Measurements from ENCODE around the gene TMEM167A.

The TMEM167A gene

DNA sequence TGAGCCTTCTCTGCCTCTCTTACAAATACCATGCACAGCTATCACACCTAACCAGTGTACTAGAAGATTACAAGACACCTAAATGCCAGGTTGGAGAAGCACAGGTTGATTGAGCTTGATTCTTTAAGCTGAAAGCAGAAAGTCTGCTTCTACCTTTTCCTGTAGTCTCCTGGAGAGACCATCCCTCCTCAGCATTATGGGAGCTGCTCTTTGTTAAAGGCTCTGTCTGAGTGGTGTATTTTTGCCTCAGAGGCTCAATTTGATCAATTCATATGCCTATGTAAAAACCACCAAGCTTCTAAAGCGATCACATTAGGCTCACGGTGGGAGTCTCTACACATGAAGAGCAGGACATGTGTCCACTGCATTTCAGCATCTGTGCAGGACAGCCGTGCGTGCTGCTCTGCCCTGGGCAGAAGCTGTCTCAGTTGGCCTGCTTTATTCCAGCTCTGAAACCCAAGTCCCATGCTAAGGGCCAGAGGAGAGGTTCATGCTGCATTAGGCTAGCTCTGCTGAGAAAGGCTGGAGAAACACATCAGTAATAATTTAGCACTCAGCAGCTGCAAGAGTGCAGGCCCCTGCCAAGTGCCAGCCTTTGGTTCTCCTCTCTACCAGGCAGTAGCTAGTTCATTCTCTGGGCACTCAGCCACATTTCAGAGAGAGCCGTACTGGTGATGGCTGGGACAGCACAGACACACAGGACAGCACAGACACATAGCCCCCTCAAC lies 41.7 kb downstream of the TMEM167A start:
- DNase-seq (ENCODE audit: low read depth in 4 of 4, low spot score in 1 of 4): no peak

DNA sequence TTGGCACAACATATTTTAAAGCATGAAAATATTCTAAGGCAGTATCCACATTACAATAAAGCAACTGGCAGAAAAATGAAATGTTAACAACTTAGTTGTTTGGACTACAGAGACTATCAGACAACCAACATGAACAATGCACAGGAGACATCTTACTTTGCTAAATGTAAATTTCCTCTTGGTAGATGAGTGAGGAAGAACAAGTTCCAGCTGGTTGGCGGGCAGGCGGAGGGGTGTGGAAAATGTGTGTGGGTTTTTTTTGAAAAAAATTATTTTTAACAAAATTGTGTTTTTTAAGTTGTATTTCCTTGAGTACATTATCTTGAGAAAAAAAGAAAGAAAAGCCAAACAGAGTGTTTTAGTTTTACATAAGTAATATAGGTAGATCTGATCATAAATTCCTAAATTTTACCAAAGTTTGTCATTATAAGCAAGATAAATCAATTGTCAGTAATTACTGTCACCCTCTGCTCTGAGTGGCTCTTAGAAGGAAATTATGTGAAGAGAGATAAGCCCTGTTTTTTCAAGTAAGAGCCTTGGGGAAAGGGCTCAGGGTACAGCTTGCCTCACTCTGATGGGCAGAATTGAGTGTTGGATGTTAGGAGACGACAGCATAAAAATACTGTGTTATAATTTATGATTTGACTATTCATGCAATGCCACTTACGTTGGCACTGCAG lies 42.5 kb downstream of the TMEM167A start:
- no peak for DNase-seq (ENCODE audit: low read depth in 4 of 4, low spot score in 1 of 4)

DNA sequence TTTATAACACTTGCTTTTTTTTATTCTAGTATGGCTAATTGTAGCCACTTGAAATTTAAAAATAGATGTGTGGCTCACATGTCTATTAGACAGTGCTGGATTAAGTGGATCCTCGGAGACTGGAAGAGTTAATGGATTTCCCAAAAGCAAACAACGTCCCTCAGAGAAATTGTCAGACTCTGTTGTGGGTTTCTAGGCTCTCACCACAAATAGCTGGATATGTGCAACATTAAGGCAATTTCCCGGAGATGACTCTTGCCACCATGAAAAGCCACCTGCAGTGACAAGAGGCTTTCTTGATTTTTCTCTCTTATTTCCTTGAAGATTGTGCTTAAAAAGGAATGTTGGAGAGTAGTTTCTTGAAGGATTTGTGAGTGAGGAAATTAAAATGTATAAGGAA lies 43.2 kb downstream of the TMEM167A start:
- no peak for DNase-seq (ENCODE audit: low read depth in 4 of 4, low spot score in 1 of 4)

DNA sequence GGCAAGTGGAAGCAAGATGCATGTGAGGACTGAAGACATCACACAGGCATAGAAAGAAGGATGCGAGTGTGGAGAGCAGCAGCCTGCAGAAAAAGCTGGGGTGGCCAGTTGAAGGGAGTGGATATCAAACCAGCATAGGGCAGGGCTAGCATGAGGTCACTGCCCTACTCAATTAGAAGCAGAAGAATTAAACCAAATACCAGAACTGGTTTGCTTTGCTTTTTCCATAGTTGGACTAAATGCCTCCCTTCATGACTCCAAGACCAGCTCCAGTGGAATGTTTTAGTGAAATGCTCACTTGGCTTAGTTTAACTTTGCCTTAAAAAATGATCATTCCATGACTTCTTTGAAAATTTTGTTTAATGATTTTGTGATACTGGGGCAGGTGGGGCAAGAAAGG lies 45.8 kb downstream of the TMEM167A start:
- no peak for DNase-seq (ENCODE audit: low read depth in 4 of 4, low spot score in 1 of 4)

DNA sequence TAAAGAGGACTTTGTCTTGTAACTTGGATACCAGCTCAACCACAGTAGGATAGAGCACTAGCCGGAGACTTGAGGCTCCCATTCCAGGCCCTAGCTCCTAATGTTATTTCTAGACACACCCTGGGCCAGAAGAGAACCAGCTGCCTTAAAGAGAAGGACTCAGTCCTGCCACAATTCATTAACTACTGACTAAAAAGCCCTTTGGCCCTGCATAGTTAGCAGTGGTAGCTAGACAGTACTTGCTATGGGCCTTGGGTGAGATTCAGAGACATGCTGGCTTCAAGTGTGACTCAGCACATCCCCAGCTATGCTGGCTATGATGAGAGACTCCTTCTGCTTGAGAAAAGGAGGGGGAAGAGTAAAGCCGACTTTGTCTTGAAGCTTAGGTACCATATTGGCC lies 47.3 kb downstream of the TMEM167A start:
- DNase-seq (ENCODE audit: low read depth in 4 of 4, low spot score in 1 of 4): no peak

DNA sequence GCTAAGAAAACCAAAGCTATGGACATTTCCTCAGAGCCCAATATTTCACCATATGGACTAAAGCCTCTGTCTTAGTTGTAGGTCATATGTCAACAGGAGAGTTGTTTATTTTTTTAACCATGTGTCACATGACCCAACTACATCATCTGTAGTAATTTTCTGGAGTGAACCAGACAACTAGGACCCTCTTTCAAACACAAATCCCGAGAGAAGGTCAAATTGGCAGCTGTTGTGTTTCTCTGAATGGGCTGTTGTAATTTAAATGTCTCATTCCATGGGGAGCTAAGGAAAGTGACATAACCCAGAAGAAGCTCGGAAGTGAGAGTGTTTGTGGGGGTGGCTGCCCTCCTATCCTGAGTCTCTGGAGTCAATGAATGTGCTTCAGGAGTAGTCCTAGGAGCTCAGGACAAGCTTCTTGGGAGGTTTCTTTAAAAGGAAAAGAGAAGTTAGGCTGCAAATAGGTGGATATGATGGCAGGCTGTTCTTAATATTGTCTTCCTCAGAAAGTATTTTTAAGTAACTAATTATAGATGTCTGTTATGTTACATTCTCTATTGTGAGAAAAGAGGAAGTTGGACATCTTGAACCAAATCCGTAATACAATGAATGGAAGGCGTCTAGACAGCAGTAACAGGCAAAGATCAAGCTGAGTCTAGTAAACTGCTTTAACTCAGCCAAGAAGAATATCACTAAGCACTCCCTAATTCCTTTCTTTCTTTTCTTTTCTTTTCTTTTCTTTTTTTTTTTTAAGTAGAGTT lies 50.1 kb downstream of the TMEM167A start:
- no peak for DNase-seq (ENCODE audit: low read depth in 4 of 4, low spot score in 1 of 4)

DNA sequence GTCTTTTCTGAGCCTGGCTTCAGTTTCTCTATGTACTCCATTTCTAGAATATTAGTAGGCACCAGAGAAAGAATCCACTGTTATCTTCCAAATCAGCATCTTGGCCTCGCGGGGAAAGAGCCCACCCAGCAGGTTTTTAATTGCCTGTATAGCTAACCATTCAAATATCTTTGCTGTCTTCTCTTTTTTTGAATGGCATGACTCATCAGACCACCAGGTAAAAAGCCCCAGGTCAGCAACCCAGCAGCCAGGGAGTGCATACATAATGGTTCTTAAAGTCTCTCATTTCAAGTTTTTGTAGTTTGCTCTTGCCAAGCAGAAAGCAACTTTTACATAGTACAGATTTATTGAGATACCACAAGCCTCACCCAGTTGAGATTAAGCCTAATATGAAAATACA lies 50.7 kb downstream of the TMEM167A start:
- DNase-seq (ENCODE audit: low read depth in 4 of 4, low spot score in 1 of 4): no peak

DNA sequence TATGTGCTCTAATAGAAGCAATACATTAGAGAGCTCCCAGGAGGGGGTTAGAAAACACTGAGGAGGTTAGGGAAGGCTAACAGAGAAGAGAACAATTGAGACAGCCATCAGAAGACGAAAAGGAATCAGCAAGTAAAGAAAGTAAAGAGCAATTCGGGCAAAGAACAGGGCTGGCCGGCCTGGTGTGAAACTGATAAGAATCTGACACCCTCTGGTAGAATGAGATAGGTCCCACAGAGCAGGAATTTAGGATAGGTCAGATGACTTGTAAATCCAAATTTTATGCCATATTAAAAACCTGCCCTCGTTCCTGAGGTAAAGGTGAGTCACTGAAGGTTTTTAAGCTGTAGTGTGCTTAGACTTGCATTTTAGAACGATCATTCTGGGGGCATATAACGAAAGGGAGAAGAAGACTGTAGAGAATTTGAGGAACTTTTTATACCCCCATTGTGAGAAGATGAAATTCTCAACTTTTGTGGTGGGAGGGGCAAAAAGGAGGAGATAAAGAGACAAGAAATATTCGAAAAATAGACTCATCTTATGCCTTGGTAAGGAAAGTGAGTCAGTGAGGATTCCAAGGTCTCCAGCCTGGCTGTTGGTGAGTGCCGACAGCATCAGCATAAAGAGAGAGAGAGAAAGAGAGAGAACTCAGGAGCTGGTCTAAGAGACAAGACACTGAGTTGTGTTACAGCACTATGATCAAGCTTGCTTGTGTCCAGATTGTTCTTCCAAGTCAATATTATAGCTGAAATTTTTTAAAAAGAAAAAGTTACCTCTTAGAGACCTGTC lies 51.3 kb downstream of the TMEM167A start:
- DNase-seq (ENCODE audit: low read depth in 4 of 4, low spot score in 1 of 4): no peak

DNA sequence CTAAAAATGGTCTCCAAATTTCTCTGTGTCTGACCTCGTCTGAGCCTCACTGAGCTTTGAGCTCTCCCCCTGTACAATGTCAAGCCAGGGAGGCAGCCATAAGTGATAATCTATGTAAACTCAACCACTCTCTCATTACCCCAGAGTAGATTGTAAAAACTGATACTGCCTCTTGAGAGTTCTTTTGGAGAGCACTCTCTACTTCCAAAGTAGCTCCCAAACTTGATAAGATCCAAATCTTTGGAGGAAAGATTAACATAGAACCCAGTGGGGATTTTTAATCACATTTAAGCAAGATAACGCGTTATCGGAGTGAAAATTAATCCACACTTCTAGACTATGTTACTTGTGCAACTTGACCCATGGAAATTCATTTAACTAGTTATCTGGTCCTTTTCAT lies 54.9 kb downstream of the TMEM167A start:
- no peak for DNase-seq (ENCODE audit: low read depth in 4 of 4, low spot score in 1 of 4)

DNA sequence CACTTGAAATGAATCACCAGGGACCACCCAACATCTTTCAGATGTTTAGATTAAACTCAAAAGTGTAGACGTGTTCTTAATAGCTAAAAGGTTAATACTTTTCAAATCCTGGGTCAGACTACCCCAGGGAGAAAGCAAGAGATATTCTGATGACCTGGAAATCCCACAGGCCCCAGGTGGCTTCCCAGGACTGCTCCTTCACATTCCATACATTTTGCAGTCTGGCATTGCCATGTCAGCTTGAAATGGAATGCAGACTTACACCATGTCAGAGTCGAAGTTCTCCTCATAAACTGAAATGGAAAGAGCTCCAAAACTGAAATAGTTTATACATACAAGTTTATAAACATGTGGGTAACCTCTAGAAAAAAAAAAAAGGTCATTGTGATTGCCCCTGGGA lies 61.5 kb downstream of the TMEM167A start:
- DNase-seq (ENCODE audit: low read depth in 4 of 4, low spot score in 1 of 4): no peak

DNA sequence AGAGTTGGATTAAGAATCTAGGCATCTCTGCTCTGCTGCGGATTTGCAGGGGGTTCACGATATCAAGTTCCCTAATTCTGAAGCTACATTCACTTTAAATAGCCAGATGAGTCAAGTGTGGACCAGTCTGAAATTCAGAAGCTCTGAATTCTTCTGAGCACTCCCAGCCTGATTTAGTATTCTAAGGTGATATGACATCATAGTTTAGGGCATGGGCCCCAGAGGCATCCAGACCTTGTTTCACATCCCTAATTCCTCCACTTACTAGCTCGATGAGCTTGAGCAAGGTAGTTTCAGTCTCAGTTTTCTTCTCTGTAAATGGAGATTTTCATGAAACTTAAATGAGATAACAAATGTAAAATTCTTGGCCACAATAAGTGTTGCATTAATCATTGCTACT lies 65.2 kb downstream of the TMEM167A start:
- DNase-seq (ENCODE audit: low read depth in 4 of 4, low spot score in 1 of 4): no peak

DNA sequence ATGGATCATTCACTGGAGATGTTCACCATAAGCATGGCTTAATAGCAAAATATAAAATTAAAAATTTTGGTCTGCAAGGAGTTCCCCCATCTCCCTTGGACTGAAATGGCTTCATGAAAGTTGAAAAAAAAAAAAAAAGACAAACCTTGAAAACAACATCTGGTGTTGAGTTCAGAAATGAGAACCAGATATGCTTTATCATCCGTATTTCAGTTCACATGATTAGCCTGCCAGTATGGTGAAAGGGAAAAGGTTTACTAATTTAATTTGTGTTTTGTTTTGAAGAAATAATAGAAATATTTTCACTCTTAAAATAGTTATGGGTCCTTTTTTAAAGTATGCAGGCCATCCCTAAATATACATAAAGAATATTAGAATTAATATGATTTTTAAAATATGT lies 67.8 kb downstream of the TMEM167A start:
- no peak for DNase-seq (ENCODE audit: low read depth in 4 of 4, low spot score in 1 of 4)

DNA sequence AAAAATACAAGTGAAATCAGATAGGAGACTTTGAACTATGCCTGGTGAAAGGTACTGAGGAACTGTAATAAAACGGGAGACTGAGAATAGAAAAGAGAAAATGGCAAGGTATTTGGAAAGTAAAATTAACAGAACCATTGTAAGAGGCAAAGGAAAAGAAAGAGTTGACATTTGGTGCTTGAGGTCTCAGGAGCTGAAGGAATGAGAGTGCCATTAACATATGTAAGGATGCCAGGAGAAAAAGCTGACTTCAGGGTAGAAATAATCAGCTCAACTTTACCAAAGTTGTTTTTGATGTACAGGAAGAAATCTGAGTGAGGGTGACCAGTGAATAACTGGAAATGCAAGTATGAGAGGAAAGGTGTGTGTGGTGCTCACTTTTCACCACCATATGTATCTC lies 69.4 kb downstream of the TMEM167A start:
- DNase-seq (ENCODE audit: low read depth in 4 of 4, low spot score in 1 of 4): no peak

DNA sequence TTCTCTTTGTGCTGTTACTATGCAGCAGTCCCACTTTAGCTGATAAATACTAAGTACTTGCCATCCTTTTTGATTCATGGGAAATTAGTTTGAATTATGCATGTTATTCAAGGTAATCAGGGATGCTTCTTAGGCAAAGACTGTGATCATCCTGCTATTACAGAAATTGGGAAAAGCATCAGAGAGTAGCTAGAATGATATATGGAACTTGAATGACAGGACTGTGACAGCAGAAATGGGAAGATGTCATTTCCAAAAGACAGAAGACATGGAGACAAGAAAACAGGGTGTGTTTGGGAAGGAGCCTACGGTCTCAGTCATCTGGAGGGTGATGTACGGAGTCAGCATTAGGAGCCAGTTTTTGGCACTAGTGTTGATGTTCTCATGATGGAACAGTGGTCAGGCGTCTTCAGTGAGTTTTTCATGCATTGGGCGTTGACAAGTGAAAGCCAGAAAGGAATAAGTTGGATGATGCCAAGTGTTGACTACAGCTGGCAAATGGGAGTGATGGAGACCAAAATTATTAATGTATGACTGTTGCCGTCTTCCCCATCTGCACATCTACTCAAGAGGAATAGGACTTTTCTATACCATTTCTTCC lies 70.4 kb downstream of the TMEM167A start:
- no peak for DNase-seq (ENCODE audit: low read depth in 4 of 4, low spot score in 1 of 4)

DNA sequence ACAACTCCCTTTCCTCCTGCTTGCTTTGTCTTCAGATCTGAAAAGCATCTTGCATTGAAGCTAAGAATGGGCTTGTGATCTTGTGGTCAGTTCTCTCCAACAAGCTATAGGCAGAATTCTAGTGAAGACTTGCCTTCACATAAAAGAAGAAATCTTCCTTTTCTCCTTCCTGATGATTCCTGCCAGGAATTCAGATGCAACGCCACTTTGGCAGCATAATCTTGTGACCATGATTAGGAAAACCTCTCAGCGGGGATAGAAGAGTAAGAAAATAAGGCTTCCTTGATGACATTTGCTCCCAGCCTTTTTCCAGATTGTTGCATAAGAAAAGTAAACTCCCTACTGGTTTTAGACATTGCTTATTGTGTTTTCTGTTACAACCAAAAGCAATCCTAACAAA lies 73.4 kb downstream of the TMEM167A start:
- no peak for DNase-seq (ENCODE audit: low read depth in 4 of 4, low spot score in 1 of 4)
